SK-N-MC (cell line): ENCODE data around the gene PSEN1.

ENCODE experiments used
- EZH2 ChIP-seq: fragments of 200-600 bp; sonication (generic); IDR thresholded peaks from one replicate; pipeline ENCODE4 v1.6.1; 2017; ENCODE audit warnings: antibody characterized with exemption
- POLR2AphosphoS5 ChIP-seq: IDR thresholded peaks from 2 replicates; pipeline ENCODE4 v1.6.1; 2012; ENCODE audit warnings: mild to moderate bottlenecking, low read depth, low read length, borderline replicate concordance

DNA sequence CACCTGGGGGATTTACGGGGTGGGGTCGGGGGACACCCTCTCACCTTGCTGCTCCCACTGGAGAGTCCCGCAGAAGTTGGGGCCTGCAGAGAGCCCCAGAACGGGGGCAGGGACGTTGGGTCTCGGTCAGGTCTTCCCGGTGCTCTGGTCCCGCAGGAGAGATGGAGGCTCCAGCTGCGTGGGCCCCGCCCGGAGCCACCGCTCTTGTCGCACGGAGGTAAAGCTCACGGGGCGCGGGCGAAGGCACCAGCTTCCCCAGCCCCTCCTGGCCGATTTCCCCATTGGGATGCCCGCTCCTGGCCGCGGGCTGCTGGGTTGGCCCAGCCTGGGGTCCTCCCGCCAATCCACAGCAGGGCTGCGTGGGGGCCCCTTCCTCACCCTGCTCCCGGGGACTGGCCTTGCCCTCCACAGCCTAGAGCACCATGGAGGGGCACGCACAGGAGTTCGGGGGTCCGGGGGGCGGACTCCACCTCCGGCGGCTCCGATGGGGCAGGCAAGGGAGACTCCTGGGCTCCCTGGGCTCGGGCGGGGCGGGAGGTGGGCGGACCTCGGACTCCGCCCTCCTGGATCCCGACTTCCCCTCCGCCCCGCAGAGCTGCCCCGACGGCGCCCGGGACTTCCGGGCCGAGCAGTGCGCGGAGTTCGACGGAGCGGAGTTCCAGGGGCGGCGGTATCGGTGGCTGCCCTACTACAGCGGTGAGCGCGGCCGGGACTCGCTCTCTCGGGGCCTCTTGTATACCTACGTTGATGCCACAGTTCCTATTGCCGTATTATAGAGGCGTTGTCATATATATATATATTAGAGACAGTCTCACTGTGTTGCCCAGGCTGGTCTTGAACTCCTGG, 109.4 kb downstream of the PSEN1 start:
- TF ChIP-seq POLR2AphosphoS5 (no peak), EZH2 (no peak)
